GM18951 (cell line): Measurements from ENCODE around the gene G6PC1.
"Not testable (repeated sequence)": the region's sequence is repeated elsewhere in the genome, so short reads cannot be mapped to it uniquely, and the experiment has no call there.

Experiments used
- POLR2A ChIP-seq: IDR thresholded peaks from 4 replicates; pipeline ENCODE4 v1.6.1; 2011; ENCODE audit warnings: mild to moderate bottlenecking; ENCODE audit not compliant: insufficient read length, insufficient read depth; ENCODE audit errors: extremely low read depth
- in situ Hi-C: fragments of 300-500 bp; cut with MboI; formaldehyde crosslinking; loops from one replicate; pipeline ENCODE4 v1.12.0; 2022; ENCODE audit warnings: low sequenced_read_pairs, mixed read lengths, inconsistent platforms; ENCODE audit not compliant: unreplicated experiment

G6PC1 gene

GRCh38 chr17:42904110-42904469, 3.5 kb downstream of the G6PC1 start:
- in situ Hi-C loops, result no loop called here
- TF ChIP-seq POLR2A, result no peak

DNA sequence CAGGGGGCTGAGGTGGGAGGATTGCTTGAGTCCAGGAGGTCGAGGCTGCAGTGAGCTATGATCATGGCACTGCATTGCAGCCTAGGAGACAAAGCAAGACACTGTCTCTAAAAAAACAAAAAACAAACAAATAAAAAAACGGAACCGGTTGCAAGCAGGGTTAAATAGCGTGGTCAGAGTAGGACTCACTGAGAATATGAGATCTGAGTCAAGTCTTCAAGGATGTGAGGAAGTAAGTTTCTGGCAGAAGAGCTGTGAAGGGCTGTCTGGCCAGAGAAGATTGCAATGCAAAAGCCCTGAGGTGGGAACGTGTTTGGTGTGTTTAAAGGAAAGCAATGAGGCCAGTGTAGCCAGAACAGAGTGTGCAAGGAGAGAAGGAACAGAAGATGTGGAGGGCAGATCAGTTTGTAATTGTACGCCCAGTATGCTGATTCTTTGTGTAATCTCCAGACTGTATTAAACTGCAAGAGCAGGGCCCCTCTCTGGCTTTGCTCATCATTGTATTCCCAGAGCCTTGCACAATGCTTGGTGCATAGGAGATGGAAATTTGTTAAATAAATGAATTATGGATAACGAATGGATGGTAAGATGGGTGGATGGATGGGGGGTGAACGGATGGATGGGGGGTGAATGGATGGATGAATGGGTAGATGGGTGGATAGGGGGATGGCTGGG, 6.3 kb downstream of the G6PC1 start:
- in situ Hi-C loops, result no loop called here
- TF ChIP-seq POLR2A, result no peak

DNA sequence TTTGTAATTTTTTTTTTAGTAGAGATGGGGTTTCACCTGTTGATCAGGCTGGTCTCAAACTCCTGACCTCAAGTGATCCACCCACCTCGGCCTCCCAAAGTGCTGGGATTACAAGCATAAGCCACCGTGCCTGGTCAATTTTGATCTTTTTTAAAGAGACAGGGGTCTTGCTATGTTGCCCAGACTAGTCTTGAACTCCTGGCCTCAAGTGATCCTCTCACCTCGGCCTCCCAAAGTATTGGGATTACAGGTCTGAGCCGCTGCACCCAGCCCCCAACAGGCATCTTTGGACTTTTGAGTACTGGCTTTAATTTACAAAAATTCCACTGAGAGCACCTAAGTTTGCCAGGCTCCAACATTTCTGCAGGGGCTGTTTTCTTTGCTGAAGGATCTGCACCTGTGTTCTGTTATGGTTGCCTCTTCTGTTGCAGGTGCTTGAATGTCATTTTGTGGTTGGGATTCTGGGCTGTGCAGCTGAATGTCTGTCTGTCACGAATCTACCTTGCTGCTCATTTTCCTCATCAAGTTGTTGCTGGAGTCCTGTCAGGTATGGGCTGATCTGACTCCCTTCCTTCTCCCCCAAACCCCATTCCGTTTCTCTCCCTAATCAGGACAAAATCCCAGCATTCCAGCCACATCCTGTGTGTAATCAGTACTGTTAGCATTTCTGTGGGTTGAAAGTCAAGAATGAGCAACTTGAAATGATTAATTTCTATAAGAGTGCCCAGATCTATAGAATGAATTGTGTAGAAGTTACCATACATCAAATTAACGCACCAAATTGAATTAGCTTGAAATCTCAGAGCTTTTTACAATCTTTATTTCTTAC, 8.5 kb downstream of the G6PC1 start:
- no peak for TF ChIP-seq POLR2A
- in situ Hi-C loops, result no loop called here

- no peak for TF ChIP-seq POLR2A
- in situ Hi-C loops, result no loop called here
These were observed 12.9 kb downstream of the G6PC1 start for GRCh38 chr17:42913522-42913921.

DNA sequence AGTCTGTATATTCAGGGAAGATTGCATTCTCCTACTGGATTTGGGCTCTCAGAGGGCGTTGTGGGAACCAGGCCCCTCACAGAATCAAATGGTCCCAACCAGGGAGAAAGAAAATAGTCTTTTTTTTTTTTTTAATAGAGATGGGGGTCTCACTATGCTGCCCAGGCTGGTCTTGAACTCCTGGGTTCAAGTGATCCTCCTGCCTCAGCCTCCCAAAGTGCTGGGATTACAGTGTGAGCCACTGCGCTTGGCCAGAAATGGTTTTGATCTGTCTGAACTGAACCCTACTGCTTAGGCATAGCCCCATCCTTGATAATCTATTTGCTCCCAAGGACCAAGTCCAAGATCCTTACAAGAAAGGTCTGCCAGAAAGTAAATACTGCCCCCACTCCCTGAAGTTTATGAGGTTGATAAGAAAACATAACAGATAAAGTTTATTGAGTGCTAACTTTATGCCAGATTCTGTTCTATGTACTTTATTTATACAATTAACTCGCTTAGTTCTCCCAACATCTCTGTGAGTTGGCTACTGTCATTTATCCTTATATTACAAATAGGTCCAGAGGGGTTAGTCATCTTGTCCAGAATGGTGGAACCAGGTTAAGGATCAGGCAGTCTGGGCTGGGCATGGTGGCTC, 13.5 kb downstream of the G6PC1 start:
- in situ Hi-C loops, result no loop called here
- no peak for TF ChIP-seq POLR2A

- in situ Hi-C loops, result not testable (repeated sequence)
These were observed 14.7 kb downstream of the G6PC1 start for GRCh38 chr17:42915288-42915687.

DNA sequence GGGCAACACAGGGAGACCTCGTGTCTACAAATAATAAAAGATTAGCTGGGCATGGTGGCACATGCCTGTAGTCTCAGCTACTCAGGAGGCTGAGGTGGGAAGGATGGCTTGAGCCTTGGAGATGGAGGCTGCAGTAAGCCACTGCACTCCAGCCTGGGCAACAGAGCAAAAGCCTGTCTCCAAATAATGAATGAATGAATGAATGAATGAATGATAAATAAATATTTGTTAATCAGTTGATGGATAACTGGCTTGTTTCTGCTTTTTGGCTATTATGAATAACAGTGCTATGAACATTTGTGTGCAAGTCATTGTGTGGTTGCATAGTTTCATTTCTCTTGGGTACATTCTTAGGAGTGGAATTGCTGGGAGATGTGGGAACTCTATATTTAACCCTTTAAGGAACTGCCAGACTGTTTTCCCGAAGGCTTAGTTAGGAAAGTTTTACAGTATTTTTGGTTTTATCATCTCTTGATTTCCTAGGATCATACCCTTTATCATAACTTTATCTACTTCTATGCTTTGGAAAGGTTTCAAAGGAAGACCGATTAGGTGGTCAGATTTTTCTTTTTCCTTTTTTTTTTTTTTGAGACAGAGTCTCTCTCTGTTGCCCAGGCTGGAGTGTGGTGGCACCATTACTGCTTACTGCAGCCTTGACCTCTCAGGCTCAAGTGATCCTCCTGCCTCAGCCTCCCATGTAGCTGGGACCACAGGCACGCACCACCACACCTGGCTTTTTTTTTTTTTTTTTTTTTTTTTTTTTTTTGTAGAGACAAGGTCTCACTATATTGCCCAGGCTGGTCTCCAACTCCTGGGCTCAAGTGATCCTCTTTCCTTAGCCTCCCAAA, 16.0 kb downstream of the G6PC1 start:
- in situ Hi-C loops, result not testable (repeated sequence)

GRCh38 chr17:42917236-42917603, 16.6 kb downstream of the G6PC1 start:
- in situ Hi-C loops, result no loop called here
- TF ChIP-seq POLR2A, result no peak

- in situ Hi-C loops, result no loop called here
- TF ChIP-seq POLR2A, result no peak
These were observed 18.4 kb downstream of the G6PC1 start for GRCh38 chr17:42918902-42919521.

GRCh38 chr17:42919522-42920077, 19.0 kb downstream of the G6PC1 start:
- in situ Hi-C loops, result not testable (repeated sequence)

- TF ChIP-seq POLR2A, result no peak
- in situ Hi-C loops, result no loop called here
These were observed 19.7 kb downstream of the G6PC1 start for GRCh38 chr17:42920106-42920900.

DNA sequence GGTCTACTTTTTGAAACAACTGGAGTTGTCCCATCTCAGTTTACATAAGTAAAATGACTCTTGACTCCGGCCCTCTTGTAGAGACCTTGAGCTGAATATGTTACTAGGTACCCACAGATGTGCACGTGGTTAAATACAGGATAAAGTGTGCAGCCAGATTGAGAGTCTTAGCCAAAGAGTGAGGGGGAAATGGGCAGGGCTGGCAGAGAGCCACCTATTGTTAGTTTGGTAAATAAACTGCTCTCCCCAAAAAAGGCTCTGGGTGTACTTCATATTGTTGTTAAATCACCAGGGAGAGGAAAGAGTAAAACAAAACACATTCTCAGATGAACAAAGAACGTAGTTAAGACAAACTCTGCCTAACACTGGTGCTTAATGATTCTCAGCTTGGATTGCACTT, 20.3 kb downstream of the G6PC1 start:
- in situ Hi-C loops, result no loop called here

More for the DNA sequence above, 20.3 kb downstream of the G6PC1 start:
- no peak for TF ChIP-seq POLR2A
